HEK293 (cell line): ENCODE results near the gene TOP2A.

ENCODE experiments used
- CTCF ChIA-PET: fragments of 350-600 bp; formaldehyde crosslinking; extraction: SDS; loops from one replicate; lab custom pipeline; 2021; ENCODE audit warnings: antibody characterized with exemption; lab: Yijun Ruan, JAX
- POLR2A ChIA-PET: fragments of 300-600 bp; formaldehyde crosslinking; extraction: SDS; loops from one replicate; lab custom pipeline; 2020; ENCODE audit warnings: antibody characterized with exemption, inconsistent platforms; lab: Yijun Ruan, JAX
- H3K27ac ChIP-seq: fragments of 200-500 bp; sonication (Bioruptor generic); 2 replicates; pipeline ENCODE4 v1.5.1; 2014; ENCODE audit warnings: low read depth, low read length, control low read depth, inconsistent platforms; ENCODE audit errors: extremely low read depth
- H3K36me3 ChIP-seq, 2 experiments: fragments of 200-500 bp in 1 of 2; sonication (Bioruptor generic) in 1 of 2; 1 replicate in 1 of 2; 2 replicates in 1 of 2; pipeline ENCODE4 v1.5.1; 2014 to 2017; ENCODE audit warnings: inconsistent platforms in 2 of 2, low read length in 2 of 2; ENCODE audit not compliant: control insufficient read depth in 2 of 2, insufficient read depth in 1 of 2
- H3K4me1 ChIP-seq: fragments of 200-500 bp; sonication (Bioruptor generic); 2 replicates; pipeline ENCODE4 v1.5.1; 2014; ENCODE audit warnings: mild to moderate bottlenecking, low read length, inconsistent platforms; ENCODE audit not compliant: control insufficient read depth, insufficient read depth
- H3K4me3 ChIP-seq: 2 replicates; pipeline ENCODE4 v1.5.1; 2011; ENCODE audit warnings: low read depth, mild to moderate bottlenecking, control low read depth, low read length, moderate library complexity
- H3K9me3 ChIP-seq: fragments of 200-500 bp; sonication (Bioruptor generic); 2 replicates; pipeline ENCODE4 v1.5.1; 2014; ENCODE audit warnings: low read depth, low read length, inconsistent platforms; ENCODE audit not compliant: control insufficient read depth, insufficient read depth
- FEZF1 ChIP-seq: fragments of 450-650 bp; formaldehyde crosslinking; IDR thresholded peaks from 2 replicates; pipeline ENCODE4 v1.5.1; 2016; ENCODE audit warnings: missing biosample characterization, missing genetic modification characterization
- GFI1B ChIP-seq: fragments of 450-650 bp; formaldehyde crosslinking; IDR thresholded peaks from 2 replicates; pipeline ENCODE4 v1.5.1; 2016; ENCODE audit warnings: missing biosample characterization, missing genetic modification characterization
- KLF1 ChIP-seq: fragments of 450-650 bp; formaldehyde crosslinking; IDR thresholded peaks from 2 replicates; pipeline ENCODE4 v1.5.1; 2016; ENCODE audit warnings: missing biosample characterization, missing genetic modification characterization
- KLF16 ChIP-seq: fragments of 450-650 bp; formaldehyde crosslinking; IDR thresholded peaks from 2 replicates; pipeline ENCODE4 v1.5.1; 2017; ENCODE audit warnings: missing biosample characterization, missing genetic modification characterization
- KLF8 ChIP-seq: fragments of 450-650 bp; formaldehyde crosslinking; IDR thresholded peaks from 2 replicates; pipeline ENCODE4 v1.5.1; 2016; ENCODE audit warnings: missing biosample characterization, missing genetic modification characterization
- KLF9 ChIP-seq: fragments of 450-650 bp; formaldehyde crosslinking; IDR thresholded peaks from 2 replicates; pipeline ENCODE4 v1.5.1; 2016; ENCODE audit warnings: missing biosample characterization, missing genetic modification characterization, low read depth
- SETDB1 ChIP-seq: IDR thresholded peaks from one replicate; pipeline ENCODE4 v1.6.1; 2017; ENCODE audit warnings: mild to moderate bottlenecking, low read length, moderate library complexity, mixed read lengths; ENCODE audit not compliant: insufficient read length
- ZBTB1 ChIP-seq: fragments of 450-650 bp; formaldehyde crosslinking; IDR thresholded peaks from 2 replicates; pipeline ENCODE4 v1.5.1; 2016; ENCODE audit warnings: missing biosample characterization, missing genetic modification characterization
- ZFP69B ChIP-seq: fragments of 450-650 bp; formaldehyde crosslinking; IDR thresholded peaks from 2 replicates; pipeline ENCODE4 v1.5.1; 2016; ENCODE audit warnings: missing biosample characterization, missing genetic modification characterization
- ZNF114 ChIP-seq: fragments of 450-650 bp; formaldehyde crosslinking; IDR thresholded peaks from 2 replicates; pipeline ENCODE4 v1.5.0; 2017; ENCODE audit warnings: missing biosample characterization, missing genetic modification characterization
- ZNF169 ChIP-seq: fragments of 450-650 bp; formaldehyde crosslinking; IDR thresholded peaks from 2 replicates; pipeline ENCODE4 v1.5.1; 2016; ENCODE audit warnings: missing biosample characterization, missing genetic modification characterization
- ZNF174 ChIP-seq: fragments of 450-650 bp; formaldehyde crosslinking; IDR thresholded peaks from 2 replicates; pipeline ENCODE4 v1.5.0; 2017; ENCODE audit warnings: missing biosample characterization, mild to moderate bottlenecking, missing genetic modification characterization
- ZNF223 ChIP-seq: fragments of 450-650 bp; formaldehyde crosslinking; IDR thresholded peaks from 2 replicates; pipeline ENCODE4 v1.5.1; 2016; ENCODE audit warnings: missing biosample characterization, missing genetic modification characterization
- ZNF248 ChIP-seq: fragments of 450-650 bp; formaldehyde crosslinking; IDR thresholded peaks from 2 replicates; pipeline ENCODE4 v1.5.1; 2017; ENCODE audit warnings: missing biosample characterization, missing genetic modification characterization
- ZNF274 ChIP-seq, 2 experiments: fragments of 200-500 bp in 1 of 2; fragments of 450-650 bp in 1 of 2; sonication (Bioruptor generic) in 1 of 2; formaldehyde crosslinking in 1 of 2; IDR thresholded peaks; 2 replicates each; pipeline versions ENCODE4 v1.5.1 to v1.6.1; 2014 to 2016; ENCODE audit warnings: borderline replicate concordance in 1 of 2, inconsistent platforms in 1 of 2, low read length in 1 of 2, missing biosample characterization in 1 of 2, missing genetic modification characterization in 1 of 2
- ZNF280D ChIP-seq: fragments of 450-650 bp; formaldehyde crosslinking; IDR thresholded peaks from 2 replicates; pipeline ENCODE4 v1.5.1; 2016; ENCODE audit warnings: missing biosample characterization, missing genetic modification characterization
- ZNF311 ChIP-seq: fragments of 450-650 bp; formaldehyde crosslinking; IDR thresholded peaks from 2 replicates; pipeline ENCODE4 v1.5.1; 2017; ENCODE audit warnings: missing biosample characterization, missing genetic modification characterization, borderline replicate concordance
- ZNF394 ChIP-seq: fragments of 450-650 bp; formaldehyde crosslinking; IDR thresholded peaks from 2 replicates; pipeline ENCODE4 v1.5.1; 2016; ENCODE audit warnings: missing biosample characterization, missing genetic modification characterization, mild to moderate bottlenecking, moderate library complexity, borderline replicate concordance
- ZNF48 ChIP-seq: fragments of 450-650 bp; formaldehyde crosslinking; IDR thresholded peaks from 2 replicates; pipeline ENCODE4 v1.5.1; 2016; ENCODE audit warnings: missing biosample characterization, missing genetic modification characterization
- ZNF585B ChIP-seq: fragments of 450-650 bp; formaldehyde crosslinking; IDR thresholded peaks from 2 replicates; pipeline ENCODE4 v1.5.1; 2016; ENCODE audit warnings: missing biosample characterization, missing genetic modification characterization
- ZNF670 ChIP-seq: fragments of 450-650 bp; formaldehyde crosslinking; IDR thresholded peaks from 2 replicates; pipeline ENCODE4 v1.5.1; 2016; ENCODE audit warnings: missing biosample characterization, missing genetic modification characterization, low read depth
- ZNF701 ChIP-seq: fragments of 450-650 bp; formaldehyde crosslinking; IDR thresholded peaks from 2 replicates; pipeline ENCODE4 v1.5.1; 2016; ENCODE audit warnings: missing biosample characterization, missing genetic modification characterization
- TF ChIP-seq, protein P1 (sequence below): fragments of 450-650 bp; formaldehyde crosslinking; IDR thresholded peaks from 2 replicates; pipeline ENCODE4 v1.5.1; 2016; ENCODE audit warnings: missing biosample characterization, missing genetic modification characterization
- TF ChIP-seq, protein P2 (sequence below): fragments of 450-650 bp; formaldehyde crosslinking; IDR thresholded peaks from 2 replicates; pipeline ENCODE4 v1.5.1; 2016; ENCODE audit warnings: missing biosample characterization, missing genetic modification characterization
- TF ChIP-seq, protein P3 (sequence below): fragments of 450-650 bp; formaldehyde crosslinking; IDR thresholded peaks from 2 replicates; pipeline ENCODE4; 2016; ENCODE audit warnings: missing biosample characterization, missing genetic modification characterization

Gene TOP2A

DNA sequence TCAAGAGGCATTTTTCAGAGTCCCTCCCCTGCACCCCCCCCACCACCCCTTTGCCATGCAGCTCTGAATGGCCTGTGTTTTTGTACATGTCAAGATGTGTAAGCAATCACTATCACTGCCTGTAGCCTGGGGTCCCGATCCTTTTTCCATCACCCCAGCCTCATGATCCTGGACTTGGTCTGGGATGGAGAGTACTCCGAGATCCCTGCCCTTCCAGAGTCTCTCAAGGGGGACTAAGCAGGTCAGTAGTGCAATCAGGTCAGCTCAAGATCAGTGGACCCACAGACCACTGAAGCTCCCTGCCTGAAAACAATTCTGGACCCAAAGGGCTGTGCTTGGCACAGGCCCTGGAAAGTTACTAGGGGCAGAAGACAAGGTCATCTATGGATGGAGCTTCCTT is 45.7 kb downstream of the TOP2A start:
- H3K36me3 ChIP-seq: no peaks in the 10 kb centered on the region
- no peaks in the 10 kb centered on the region for H3K9me3 ChIP-seq
- ChIA-PET CTCF (interaction anchor here (0.6 to 1.2 kb wide), 7 partner anchors 10 to 1529 kb away, joined by 3 to 6 read pairs (median 3); no protein-coding TSS in a partner anchor), POLR2A (no interaction called here)
- no peak for TF ChIP-seq KLF9 (tag by site-specific recombination)
- no peak for TF ChIP-seq ZNF274 (IDR thresholded peaks at IDR 0.05; ENCODE audit: low read length)
- no peak for TF ChIP-seq ZNF274 (tag by site-specific recombination; IDR thresholded peaks at IDR 0.05; ENCODE audit: borderline replicate concordance)
- TF ChIP-seq ZNF701 (tag by site-specific recombination): no peak
- TF ChIP-seq ZNF114 (tag by site-specific recombination): no peak
- TF ChIP-seq ZNF585B (tag by site-specific recombination): no peak
- no peak for TF ChIP-seq GFI1B (tag by site-specific recombination)
- no peak for TF ChIP-seq FEZF1 (tag by site-specific recombination)
- TF ChIP-seq ZNF394 (tag by site-specific recombination): no peak
- no peak for TF ChIP-seq ZNF174 (tag by site-specific recombination)
- no peak for TF ChIP-seq ZNF280D (tag by site-specific recombination)
- TF ChIP-seq ZNF670 (tag by site-specific recombination): no peak
- TF ChIP-seq ZNF248: no peak
- TF ChIP-seq ZNF311 (tag by site-specific recombination): no peak
- no peak for TF ChIP-seq ZNF169 (tag by site-specific recombination)
- TF ChIP-seq ZFP69B (tag by site-specific recombination): no peak
- TF ChIP-seq SETDB1: no peak
- no peak for TF ChIP-seq ZBTB1 (tag by site-specific recombination)
- TF ChIP-seq, protein P1, sequence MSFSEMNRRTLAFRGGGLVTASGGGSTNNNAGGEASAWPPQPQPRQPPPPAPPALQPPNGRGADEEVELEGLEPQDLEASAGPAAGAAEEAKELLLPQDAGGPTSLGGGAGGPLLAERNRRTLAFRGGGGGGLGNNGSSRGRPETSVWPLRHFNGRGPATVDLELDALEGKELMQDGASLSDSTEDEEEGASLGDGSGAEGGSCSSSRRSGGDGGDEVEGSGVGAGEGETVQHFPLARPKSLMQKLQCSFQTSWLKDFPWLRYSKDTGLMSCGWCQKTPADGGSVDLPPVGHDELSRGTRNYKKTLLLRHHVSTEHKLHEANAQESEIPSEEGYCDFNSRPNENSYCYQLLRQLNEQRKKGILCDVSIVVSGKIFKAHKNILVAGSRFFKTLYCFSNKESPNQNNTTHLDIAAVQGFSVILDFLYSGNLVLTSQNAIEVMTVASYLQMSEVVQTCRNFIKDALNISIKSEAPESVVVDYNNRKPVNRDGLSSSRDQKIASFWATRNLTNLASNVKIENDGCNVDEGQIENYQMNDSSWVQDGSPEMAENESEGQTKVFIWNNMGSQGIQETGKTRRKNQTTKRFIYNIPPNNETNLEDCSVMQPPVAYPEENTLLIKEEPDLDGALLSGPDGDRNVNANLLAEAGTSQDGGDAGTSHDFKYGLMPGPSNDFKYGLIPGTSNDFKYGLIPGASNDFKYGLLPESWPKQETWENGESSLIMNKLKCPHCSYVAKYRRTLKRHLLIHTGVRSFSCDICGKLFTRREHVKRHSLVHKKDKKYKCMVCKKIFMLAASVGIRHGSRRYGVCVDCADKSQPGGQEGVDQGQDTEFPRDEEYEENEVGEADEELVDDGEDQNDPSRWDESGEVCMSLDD (tag by site-specific recombination): no peak
- H3K27ac ChIP-seq: no peak overlapping the region
- H3K4me3 ChIP-seq: no peak overlapping the region
- H3K4me1 ChIP-seq: no peaks in the 10 kb centered on the region

- Histone ChIP-seq H3K27ac (no peak overlapping the region), H3K9me3 (no peaks in the 10 kb centered on the region), H3K4me1 (no peaks in the 10 kb centered on the region), H3K36me3 (no peaks in the 10 kb centered on the region), H3K4me3 (no peak overlapping the region)
- POLR2A ChIA-PET: no interaction called here
- CTCF ChIA-PET: interaction anchor here (0.6 to 1.0 kb wide), 3 partner anchors 13 to 105 kb away, joined by 3 to 6 read pairs (median 3); no protein-coding TSS in a partner anchor
- no peak for TF ChIP-seq ZNF223 (tag by site-specific recombination)
- TF ChIP-seq, protein P2, sequence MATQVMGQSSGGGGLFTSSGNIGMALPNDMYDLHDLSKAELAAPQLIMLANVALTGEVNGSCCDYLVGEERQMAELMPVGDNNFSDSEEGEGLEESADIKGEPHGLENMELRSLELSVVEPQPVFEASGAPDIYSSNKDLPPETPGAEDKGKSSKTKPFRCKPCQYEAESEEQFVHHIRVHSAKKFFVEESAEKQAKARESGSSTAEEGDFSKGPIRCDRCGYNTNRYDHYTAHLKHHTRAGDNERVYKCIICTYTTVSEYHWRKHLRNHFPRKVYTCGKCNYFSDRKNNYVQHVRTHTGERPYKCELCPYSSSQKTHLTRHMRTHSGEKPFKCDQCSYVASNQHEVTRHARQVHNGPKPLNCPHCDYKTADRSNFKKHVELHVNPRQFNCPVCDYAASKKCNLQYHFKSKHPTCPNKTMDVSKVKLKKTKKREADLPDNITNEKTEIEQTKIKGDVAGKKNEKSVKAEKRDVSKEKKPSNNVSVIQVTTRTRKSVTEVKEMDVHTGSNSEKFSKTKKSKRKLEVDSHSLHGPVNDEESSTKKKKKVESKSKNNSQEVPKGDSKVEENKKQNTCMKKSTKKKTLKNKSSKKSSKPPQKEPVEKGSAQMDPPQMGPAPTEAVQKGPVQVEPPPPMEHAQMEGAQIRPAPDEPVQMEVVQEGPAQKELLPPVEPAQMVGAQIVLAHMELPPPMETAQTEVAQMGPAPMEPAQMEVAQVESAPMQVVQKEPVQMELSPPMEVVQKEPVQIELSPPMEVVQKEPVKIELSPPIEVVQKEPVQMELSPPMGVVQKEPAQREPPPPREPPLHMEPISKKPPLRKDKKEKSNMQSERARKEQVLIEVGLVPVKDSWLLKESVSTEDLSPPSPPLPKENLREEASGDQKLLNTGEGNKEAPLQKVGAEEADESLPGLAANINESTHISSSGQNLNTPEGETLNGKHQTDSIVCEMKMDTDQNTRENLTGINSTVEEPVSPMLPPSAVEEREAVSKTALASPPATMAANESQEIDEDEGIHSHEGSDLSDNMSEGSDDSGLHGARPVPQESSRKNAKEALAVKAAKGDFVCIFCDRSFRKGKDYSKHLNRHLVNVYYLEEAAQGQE (tag by site-specific recombination): no peak
- TF ChIP-seq KLF1 (tag by site-specific recombination): 0 out of 2 replicates have a peak, but pooled peaks have one; percentile 22
- TF ChIP-seq KLF16: no peak
- TF ChIP-seq KLF9 (tag by site-specific recombination): peak; percentile 52; the same call in 1 of the 2 replicates
- peak; percentile 79 for TF ChIP-seq KLF8 (tag by site-specific recombination)
- TF ChIP-seq, protein P3, sequence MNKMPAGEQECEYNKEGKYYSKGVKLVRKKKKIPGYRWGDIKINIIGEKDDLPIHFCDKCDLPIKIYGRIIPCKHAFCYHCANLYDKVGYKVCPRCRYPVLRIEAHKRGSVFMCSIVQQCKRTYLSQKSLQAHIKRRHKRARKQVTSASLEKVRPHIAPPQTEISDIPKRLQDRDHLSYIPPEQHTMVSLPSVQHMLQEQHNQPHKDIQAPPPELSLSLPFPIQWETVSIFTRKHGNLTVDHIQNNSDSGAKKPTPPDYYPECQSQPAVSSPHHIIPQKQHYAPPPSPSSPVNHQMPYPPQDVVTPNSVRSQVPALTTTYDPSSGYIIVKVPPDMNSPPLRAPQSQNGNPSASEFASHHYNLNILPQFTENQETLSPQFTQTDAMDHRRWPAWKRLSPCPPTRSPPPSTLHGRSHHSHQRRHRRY (tag by site-specific recombination): no peak
- TF ChIP-seq ZNF48 (tag by site-specific recombination): no peak
These were observed 46.3 kb downstream of the TOP2A start for GRCh38 chr17:40371261-40371929.
